Cardiac muscle cell (in vitro differentiated cells and primary cell): ENCODE measurements around the gene ATP2B2. TPM values are rescaled to one million over a fixed set of nuclear protein-coding genes. Genes with fewer than 3 reads are reported as not detected.

Experiments
- DNase-seq, 2 donors: peaks; one replicate each; pipeline versions ENCODE4 v3.0.0 to v3.0.0-alpha.2; 2010 to 2017; ENCODE audit warnings: low read depth in 1 of 2, low spot score in 1 of 2
- H3K27ac ChIP-seq: fragments of 200-600 bp; sonication (generic); 2 replicates; pipeline ENCODE4 v1.5.1; 2016
- H3K27me3 ChIP-seq: fragments of 200-600 bp; sonication (generic); 2 replicates; pipeline ENCODE4 v1.6.0; 2016; ENCODE audit warnings: control low read depth
- H3K36me3 ChIP-seq: fragments of 200-600 bp; sonication (generic); 2 replicates; pipeline ENCODE4 v1.5.1; 2016; ENCODE audit warnings: control low read depth
- H3K4me1 ChIP-seq: fragments of 200-600 bp; sonication (generic); 2 replicates; pipeline ENCODE4 v1.8.1; 2017; ENCODE audit warnings: low read depth, mild to moderate bottlenecking, mixed run types
- H3K4me3 ChIP-seq: fragments of 200-600 bp; sonication (generic); 2 replicates; pipeline ENCODE4 v1.5.1; 2016; ENCODE audit warnings: mild to moderate bottlenecking
- H3K9me3 ChIP-seq: fragments of 200-600 bp; sonication (generic); 2 replicates; pipeline ENCODE4 v1.5.1; 2017; ENCODE audit warnings: low read depth, mild to moderate bottlenecking, control low read depth
- CTCF ChIP-seq: IDR thresholded peaks from 2 replicates; pipeline ENCODE4 v1.5.1; 2012; ENCODE audit warnings: low read depth, mild to moderate bottlenecking, low read length
- polyA plus RNA-seq: library from polyadenylated mRNA; unstranded; fragments of >200 nt; fragmentation: Nextera tagmentation; extraction: Ambion mirVana; gene quantifications from 2 replicates; pipeline ENCODE4 v1.2.1, GENCODE V29; 2016
- total RNA-seq: library from RNA; depleted of rRNA; stranded (reverse); fragments of >200 nt; gene quantifications from 2 replicates; pipeline ENCODE4 v1.2.3, GENCODE V29; 2016

Gene ATP2B2
- total and polyA plus RNA-seq, 2 experiments from 2014 or later: 0.22 to 0.77 TPM

GRCh38 chr3:10437995-10438901 is 67.1 kb downstream of the ATP2B2 start:
- TF ChIP-seq CTCF: no peak
- H3K4me3 ChIP-seq: no peak overlapping the region
- no peaks in the 10 kb centered on the region for H3K27me3 ChIP-seq
- H3K4me1 ChIP-seq: peaks cover 16% of the 10 kb centered on the region
- peak; percentile 6 to 68 for DNase-seq
- no peaks in the 10 kb centered on the region for H3K9me3 ChIP-seq
- no peaks in the 10 kb centered on the region for H3K36me3 ChIP-seq
- H3K27ac ChIP-seq: peak overlapping the region; percentile 63

- H3K4me1 ChIP-seq: peaks cover 22% of the 10 kb centered on the region
- H3K4me3 ChIP-seq: no peak overlapping the region
- no peaks in the 10 kb centered on the region for H3K9me3 ChIP-seq
- H3K27ac ChIP-seq: peak overlapping the region; percentile 63
- no peaks in the 10 kb centered on the region for H3K27me3 ChIP-seq
- H3K36me3 ChIP-seq: no peaks in the 10 kb centered on the region
- no peak for TF ChIP-seq CTCF
- DNase-seq: peak in 1 of 2 donors; percentile 7
Observed at GRCh38 chr3:10437272-10437994, 68.0 kb downstream of the ATP2B2 start.

- peaks cover 23% of the 10 kb centered on the region for H3K4me1 ChIP-seq
- H3K36me3 ChIP-seq: no peaks in the 10 kb centered on the region
- TF ChIP-seq CTCF: no peak
- no peak overlapping the region for H3K27ac ChIP-seq
- H3K27me3 ChIP-seq: no peaks in the 10 kb centered on the region
- DNase-seq: no peak
- H3K9me3 ChIP-seq: no peaks in the 10 kb centered on the region
- H3K4me3 ChIP-seq: no peak overlapping the region
Observed at GRCh38 chr3:10435850-10436249, 69.5 kb downstream of the ATP2B2 start.

- Histone ChIP-seq H3K4me1 (peaks cover 23% of the 10 kb centered on the region), H3K27ac (no peak overlapping the region), H3K36me3 (no peaks in the 10 kb centered on the region), H3K9me3 (no peaks in the 10 kb centered on the region), H3K27me3 (no peaks in the 10 kb centered on the region), H3K4me3 (no peak overlapping the region)
- no peak for DNase-seq
- no peak for TF ChIP-seq CTCF
Observed at GRCh38 chr3:10434938-10435336, 70.4 kb downstream of the ATP2B2 start.

- no peaks in the 10 kb centered on the region for H3K9me3 ChIP-seq
- peaks cover 23% of the 10 kb centered on the region for H3K4me1 ChIP-seq
- no peaks in the 10 kb centered on the region for H3K36me3 ChIP-seq
- no peak overlapping the region for H3K27ac ChIP-seq
- no peak for DNase-seq
- no peak overlapping the region for H3K4me3 ChIP-seq
- TF ChIP-seq CTCF: no peak
- no peaks in the 10 kb centered on the region for H3K27me3 ChIP-seq
Observed at GRCh38 chr3:10434144-10434937, 71.0 kb downstream of the ATP2B2 start.
